Thoracic aorta (tissue), 2 donors: ENCODE data around the gene UGCG. TPM values are rescaled to one million over a fixed set of nuclear protein-coding genes. Genes with fewer than 3 reads are reported as not detected.

Experiments used
- ATAC-seq: fragments of 150-250 bp; one replicate; pipeline ENCODE4 v1.8.0; 2017; ENCODE audit warnings: low read depth; ENCODE audit not compliant: insufficient number of reproducible peaks, low FRiP score
- DNase-seq: peaks from one replicate; pipeline ENCODE4 v3.0.0-alpha.2; 2020; ENCODE audit warnings: low spot score
- H3K27ac ChIP-seq, 2 donors: fragments of 200-600 bp; sonication (generic); 1 replicate in 1 of 2; 2 replicates in 1 of 2; pipeline ENCODE4 v1.5.1; 2016; ENCODE audit warnings: mild to moderate bottlenecking in 2 of 2, moderate library complexity in 2 of 2
- H3K27me3 ChIP-seq: fragments of 200-600 bp; sonication (generic); replicated peaks from 2 replicates; pipeline ENCODE4 v1.6.0; 2016; ENCODE audit warnings: mild to moderate bottlenecking; ENCODE audit not compliant: insufficient read depth
- H3K36me3 ChIP-seq: fragments of 200-600 bp; sonication (generic); one replicate; pipeline ENCODE4 v1.5.1; 2016
- H3K4me1 ChIP-seq, 2 donors: fragments of 200-600 bp; sonication (generic); 1 replicate in 1 of 2; 2 replicates in 1 of 2; pipeline versions ENCODE4 v1.5.1 to v1.6.0; 2016; ENCODE audit warnings: low read depth in 2 of 2, mild to moderate bottlenecking in 1 of 2; ENCODE audit not compliant: control insufficient read depth in 1 of 2
- H3K4me3 ChIP-seq: fragments of 200-600 bp; sonication (generic); 2 replicates; pipeline ENCODE4 v1.5.1; 2016; ENCODE audit warnings: mild to moderate bottlenecking
- H3K9me3 ChIP-seq: fragments of 200-600 bp; sonication (generic); 2 replicates; pipeline ENCODE4 v1.5.1; 2016
- total RNA-seq, 2 donors: library from RNA; depleted of rRNA; stranded (reverse); fragments of >200 nt; gene quantifications; one replicate each; pipeline versions ENCODE4 v1.1.0 to v1.2.3, GENCODE V29; 2016
- TF ChIP-seq, protein P1 (sequence below): fragments of 200-600 bp; sonication (generic); IDR thresholded peaks from one replicate; pipeline ENCODE4 v1.5.1; 2019; ENCODE audit warnings: antibody characterized with exemption

Gene UGCG
- total RNA-seq, 2 donors from 2014 or later = 17.9 to 87.8 TPM

DNA sequence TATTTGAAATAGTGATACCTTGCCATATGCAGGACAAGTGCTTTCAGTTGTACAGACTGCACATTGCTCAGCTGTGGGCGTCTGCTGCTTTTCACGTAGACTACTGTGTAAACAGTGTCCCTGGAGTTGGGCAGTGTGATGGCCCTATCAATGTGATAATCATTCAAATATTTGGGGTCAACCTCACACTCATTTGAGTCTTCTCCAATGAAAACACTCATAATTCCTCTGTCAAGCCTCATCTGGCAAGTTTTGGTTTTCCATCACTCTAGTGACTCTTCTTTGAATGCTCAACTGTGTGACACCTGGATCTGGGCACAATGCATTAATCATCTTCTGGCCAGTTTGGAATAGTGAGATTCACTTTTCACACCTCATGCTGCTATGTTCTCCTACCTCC lies 64.4 kb downstream of the UGCG start:
- H3K4me3 ChIP-seq = no peak overlapping the region
- ATAC-seq = no peak
- H3K27ac ChIP-seq = no peak overlapping the region
- no peaks in the 10 kb centered on the region for H3K27me3 ChIP-seq
- peaks cover 3 to 14% of the 10 kb centered on the region in 2 donors for H3K4me1 ChIP-seq
- no peak for DNase-seq
- TF ChIP-seq, protein P1, sequence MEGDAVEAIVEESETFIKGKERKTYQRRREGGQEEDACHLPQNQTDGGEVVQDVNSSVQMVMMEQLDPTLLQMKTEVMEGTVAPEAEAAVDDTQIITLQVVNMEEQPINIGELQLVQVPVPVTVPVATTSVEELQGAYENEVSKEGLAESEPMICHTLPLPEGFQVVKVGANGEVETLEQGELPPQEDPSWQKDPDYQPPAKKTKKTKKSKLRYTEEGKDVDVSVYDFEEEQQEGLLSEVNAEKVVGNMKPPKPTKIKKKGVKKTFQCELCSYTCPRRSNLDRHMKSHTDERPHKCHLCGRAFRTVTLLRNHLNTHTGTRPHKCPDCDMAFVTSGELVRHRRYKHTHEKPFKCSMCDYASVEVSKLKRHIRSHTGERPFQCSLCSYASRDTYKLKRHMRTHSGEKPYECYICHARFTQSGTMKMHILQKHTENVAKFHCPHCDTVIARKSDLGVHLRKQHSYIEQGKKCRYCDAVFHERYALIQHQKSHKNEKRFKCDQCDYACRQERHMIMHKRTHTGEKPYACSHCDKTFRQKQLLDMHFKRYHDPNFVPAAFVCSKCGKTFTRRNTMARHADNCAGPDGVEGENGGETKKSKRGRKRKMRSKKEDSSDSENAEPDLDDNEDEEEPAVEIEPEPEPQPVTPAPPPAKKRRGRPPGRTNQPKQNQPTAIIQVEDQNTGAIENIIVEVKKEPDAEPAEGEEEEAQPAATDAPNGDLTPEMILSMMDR = no peak
- no peaks in the 10 kb centered on the region for H3K36me3 ChIP-seq
- no peaks in the 10 kb centered on the region for H3K9me3 ChIP-seq

DNA sequence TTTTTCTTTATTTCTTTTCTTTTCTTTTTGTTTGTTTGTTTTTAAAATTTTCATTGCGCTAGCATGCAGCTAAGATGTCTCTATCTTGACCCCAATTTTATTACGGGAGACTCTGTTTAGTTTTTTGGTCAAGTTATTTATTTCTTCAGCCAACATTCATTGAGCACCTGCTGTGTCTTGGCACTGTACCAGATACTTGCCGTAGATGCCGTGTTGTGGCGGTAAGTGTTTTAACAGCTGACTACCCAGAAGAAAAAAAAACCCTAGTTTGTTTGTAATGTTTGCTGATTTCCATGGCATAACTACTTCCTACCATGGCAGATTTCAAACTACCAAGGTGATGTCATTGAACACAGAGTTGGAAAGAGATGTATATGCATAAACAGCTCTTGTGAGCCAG lies 65.0 kb downstream of the UGCG start:
- DNase-seq = no peak
- Histone ChIP-seq H3K4me3 (no peak overlapping the region), H3K36me3 (no peaks in the 10 kb centered on the region), H3K27ac (no peak overlapping the region), H3K9me3 (no peaks in the 10 kb centered on the region), H3K4me1 (peaks cover 3 to 14% of the 10 kb centered on the region in 2 donors), H3K27me3 (no peaks in the 10 kb centered on the region)
- TF ChIP-seq, protein P1 = no peak
- ATAC-seq = no peak

DNA sequence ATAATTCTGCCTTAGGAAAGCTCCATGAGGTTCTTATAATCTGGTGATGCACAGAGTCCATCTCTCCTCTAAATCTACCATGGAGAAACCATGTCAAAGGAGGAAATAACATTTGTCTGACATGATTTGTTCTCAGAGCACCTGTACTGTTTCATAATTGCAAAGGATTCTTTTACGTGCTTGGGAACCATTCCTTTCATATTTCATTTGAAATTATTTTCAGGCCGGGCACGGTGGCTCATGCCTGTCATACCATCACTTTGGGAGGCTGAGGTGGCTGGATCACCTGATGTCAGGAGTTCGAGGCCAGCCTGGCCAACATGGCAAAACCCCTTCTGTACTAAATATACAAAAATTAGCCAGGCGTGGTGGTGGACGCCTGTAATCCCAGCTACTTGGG lies 65.4 kb downstream of the UGCG start:
- Histone ChIP-seq H3K4me3 (no peak overlapping the region), H3K27me3 (no peaks in the 10 kb centered on the region), H3K9me3 (no peaks in the 10 kb centered on the region), H3K36me3 (no peaks in the 10 kb centered on the region), H3K4me1 (peaks cover 3 to 14% of the 10 kb centered on the region in 2 donors), H3K27ac (no peak overlapping the region)
- TF ChIP-seq, protein P1 = no peak
- no peak for DNase-seq
- ATAC-seq = no peak

DNA sequence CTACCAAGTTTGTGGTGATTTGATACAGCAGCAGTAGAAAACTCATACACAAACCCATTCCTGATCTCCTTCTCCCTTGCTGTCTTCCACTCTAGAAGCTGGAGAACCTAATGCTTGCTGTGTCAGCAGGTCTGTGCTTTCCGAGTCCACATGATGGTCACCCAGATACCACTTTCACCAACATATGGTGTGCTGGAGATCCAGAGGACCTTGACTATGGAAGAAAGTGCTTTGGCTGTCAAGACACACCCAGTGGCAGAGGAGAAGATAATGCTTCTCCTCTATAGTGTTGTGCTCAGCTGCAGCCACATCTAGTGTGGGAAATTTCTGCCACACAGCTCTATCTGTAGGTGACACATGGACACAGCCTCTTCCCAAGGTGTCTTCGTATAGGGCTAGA lies 67.4 kb downstream of the UGCG start:
- no peaks in the 10 kb centered on the region for H3K27me3 ChIP-seq
- H3K9me3 ChIP-seq = no peaks in the 10 kb centered on the region
- TF ChIP-seq, protein P1 = no peak
- ATAC-seq (no peak), DNase-seq (no peak)
- H3K27ac ChIP-seq = no peak overlapping the region
- H3K4me1 ChIP-seq = no peaks in the 10 kb centered on the region
- no peak overlapping the region for H3K4me3 ChIP-seq
- H3K36me3 ChIP-seq = no peaks in the 10 kb centered on the region

DNA sequence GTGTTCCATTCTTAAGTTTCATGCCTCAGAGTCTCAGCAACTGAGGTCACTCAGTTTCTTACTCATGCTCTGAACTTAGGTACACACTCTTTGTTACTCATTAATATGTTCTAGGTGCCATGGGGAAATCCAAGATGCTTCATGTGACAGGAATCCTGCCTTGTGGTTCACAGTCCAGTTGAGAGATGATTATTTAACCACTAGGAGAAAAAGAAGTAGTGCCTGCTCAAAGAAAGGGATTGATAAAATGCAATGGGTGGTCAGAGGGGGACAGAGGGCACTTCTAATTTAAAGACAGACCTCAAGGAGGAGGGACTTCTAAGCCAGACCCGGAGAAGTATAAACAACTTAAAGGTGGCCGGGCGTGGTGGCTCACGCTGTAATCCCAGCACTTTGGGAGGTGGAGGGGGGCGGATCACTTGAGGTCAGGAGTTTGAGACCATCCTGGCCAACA lies 69.0 kb downstream of the UGCG start:
- no peak overlapping the region for H3K27ac ChIP-seq
- no peaks in the 10 kb centered on the region for H3K4me1 ChIP-seq
- no peak for ATAC-seq
- no peak overlapping the region for H3K4me3 ChIP-seq
- no peaks in the 10 kb centered on the region for H3K9me3 ChIP-seq
- no peaks in the 10 kb centered on the region for H3K36me3 ChIP-seq
- H3K27me3 ChIP-seq = no peaks in the 10 kb centered on the region
- no peak for DNase-seq
- TF ChIP-seq, protein P1 = no peak
